GM19351 (cell line): Measurements from ENCODE around the gene PYROXD2.

Source experiments
- ATAC-seq: cut with Tn5 transposase; IDR thresholded peaks from one replicate; pipeline ENCODE4 v1.9.1; 2021; ENCODE audit warnings: mild to moderate bottlenecking, moderate library complexity; ENCODE audit not compliant: unreplicated experiment

The PYROXD2 gene

DNA sequence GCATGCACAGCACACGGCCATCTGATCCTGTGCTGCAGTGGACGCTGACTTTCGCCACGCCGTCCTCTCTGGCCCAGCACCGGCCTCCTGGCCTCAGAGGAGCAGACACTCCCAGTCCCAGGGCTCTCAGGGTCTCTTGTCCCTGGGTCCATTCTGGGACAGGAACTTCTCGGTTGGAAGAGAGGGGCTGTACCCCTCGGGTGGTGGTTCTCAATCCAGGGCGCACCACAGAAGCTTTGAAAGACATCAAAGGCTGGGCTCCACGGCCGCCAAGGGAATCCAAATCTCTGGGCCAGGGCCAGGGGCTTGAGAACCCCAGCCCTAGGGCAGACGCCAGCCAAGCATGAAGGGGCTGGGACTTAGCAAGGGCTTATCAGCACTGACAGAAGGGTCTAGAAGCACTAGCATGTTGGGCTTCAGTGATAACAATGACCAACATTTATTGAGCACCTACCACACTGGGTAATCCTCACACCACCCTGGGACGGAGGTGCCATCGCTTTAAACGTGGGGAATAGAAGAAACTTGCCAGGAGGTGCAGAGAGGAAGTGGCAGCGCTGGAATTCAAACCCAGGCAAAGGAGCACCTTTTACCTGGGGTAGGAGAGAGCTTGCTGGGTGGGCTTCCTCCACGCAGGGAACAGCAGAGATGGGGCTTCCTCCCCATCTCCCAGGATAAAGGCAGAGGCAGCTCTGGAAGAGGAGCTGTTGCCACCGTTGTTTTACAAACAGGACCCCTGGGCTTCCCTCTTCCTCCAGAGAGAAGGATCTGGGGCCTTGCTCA lies 1.8 kb upstream of the PYROXD2 start:
- ATAC-seq = no peak

DNA sequence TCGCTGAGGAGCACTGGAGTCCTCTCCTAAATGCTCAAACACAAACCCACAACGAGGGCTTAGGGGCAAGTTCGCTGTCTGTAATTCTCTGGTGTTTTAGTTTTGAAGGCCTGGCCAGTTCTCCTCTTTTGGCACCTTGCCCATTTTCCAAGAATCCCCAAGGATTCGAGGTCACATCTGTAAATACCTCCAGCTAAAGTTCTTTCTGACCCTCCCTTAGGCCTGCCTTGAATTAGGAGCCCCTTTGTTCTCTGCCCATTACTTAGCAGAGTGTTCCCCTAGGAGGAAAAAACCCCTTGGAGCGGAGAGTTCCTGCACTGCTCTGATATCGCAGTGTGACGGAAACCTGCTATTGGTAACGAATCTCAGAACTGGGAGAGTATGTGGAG lies 743 bp upstream of the PYROXD2 start:
- ATAC-seq = no peak

DNA sequence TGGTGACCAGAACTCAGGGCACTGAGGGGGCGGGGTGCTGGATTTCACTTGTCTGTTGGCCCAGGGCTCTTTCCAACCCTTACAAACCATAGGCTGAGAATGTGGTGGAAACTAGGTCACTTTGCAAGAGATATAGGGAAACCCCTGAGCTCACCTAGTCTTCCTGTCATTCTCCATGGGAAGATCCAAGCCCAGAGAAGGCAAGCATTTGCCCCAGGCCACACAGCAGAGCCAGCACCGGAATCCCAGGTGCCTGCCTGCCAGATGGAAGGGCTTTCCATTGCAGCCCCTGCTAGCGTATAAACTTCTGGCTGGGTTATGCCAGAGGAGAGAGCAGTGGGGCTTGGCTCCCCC lies 427 bp downstream of the PYROXD2 start:
- ATAC-seq = no peak

DNA sequence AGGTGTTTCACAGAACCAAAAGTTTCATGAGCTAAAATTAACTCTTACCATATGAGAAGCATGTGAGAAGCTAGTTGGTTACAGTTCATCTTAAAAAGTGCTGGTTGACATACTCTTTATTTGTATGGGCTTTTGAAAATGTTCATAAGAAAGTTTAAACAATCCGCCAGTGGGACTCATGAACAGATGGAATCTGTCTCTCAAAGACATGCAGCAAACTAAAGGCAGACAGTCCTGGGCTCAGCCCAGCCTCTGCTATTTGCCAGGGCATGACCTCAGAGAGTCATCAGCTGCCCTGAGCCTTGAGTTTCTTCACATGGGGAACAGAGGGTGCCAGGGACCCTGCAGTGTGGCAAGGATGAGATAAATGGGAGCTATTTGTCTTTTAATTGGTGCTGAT lies 3.2 kb downstream of the PYROXD2 start:
- no peak for ATAC-seq

DNA sequence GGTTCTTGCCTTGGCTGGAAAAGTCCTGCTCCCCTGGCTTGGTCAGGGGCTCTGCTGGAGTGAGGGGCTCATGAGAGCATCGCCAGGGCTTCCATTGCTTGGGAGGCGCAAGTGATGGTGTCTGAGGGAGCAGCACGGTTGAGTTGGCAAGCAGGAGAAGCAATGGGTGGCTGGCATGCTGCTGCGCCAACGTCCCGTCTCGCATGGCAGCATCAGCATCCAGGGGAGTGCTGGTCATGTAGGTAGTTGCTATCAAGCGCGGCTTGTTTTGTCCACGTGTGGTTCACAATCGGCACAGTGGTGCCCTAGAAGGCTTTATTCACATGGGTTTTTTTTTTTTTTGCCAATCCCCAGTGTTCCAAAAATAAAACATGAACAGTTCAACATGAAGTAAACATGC lies 3.8 kb downstream of the PYROXD2 start:
- ATAC-seq = no peak

DNA sequence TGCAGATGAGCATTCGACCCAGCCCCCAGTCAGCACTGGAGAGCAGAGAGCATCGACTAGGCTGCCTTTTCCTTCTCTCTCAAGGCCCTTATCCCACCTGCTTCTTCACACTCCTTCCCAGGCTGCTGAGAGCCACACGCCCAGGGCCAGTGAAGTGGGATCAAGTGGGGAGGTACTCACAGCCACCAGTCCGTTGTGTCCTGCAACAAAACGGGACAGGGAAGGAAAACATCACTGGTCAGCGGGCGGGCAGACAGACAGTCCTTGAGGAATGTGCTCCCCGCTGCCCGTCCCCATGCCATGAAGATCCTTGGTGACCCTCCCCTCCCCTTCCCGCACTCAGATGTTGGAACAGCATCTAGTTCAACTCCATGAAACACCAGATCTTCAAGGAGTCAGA lies 4.2 kb downstream of the PYROXD2 start:
- ATAC-seq = no peak

DNA sequence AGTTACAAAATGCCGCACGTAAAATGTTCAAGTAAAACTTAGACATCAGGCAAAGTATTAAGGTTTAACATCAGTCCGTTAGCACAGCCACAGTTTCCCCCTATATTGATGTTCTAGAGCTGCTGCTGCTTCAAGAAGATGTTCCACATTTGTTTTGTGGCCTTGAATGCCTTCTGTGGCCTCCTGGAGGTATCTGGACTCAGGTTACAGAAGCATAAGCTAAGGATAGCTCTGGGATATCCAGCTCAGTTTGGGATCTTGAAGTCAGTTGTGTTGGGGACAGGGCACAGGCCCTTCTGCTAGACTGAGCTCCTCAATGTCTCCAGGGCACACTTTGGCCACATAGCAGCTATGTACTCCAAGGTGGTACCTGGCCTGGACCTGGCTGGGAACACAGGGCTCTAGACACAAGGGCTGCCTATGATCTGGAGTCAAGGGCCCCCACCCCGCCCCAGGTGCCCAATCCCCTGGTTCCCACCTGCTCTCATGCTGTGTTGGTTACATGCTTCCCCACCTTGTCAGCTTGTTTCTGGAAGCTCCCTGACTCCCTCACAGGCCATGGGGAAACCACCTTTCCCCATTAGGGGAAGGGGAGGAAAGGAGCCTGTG lies 4.7 kb downstream of the PYROXD2 start:
- no peak for ATAC-seq

DNA sequence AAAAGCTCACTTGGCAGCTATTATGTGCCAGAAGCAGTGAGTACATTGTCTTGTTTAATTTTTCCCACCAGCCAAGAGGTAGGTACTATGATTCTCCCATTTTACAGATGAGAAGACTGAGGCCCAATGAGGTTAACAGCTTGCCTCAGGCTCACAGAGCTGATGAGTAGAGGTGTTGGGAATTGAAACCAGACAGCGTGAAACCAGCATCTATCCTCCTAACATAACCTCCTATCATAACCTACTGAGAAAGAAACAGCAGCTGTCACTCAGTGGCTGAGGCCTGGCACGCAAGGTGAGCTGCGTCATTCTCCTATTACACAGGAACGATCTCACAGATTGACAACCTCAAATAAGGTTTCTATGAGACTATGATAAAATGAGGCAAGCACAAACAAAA lies 6.2 kb downstream of the PYROXD2 start:
- no peak for ATAC-seq

DNA sequence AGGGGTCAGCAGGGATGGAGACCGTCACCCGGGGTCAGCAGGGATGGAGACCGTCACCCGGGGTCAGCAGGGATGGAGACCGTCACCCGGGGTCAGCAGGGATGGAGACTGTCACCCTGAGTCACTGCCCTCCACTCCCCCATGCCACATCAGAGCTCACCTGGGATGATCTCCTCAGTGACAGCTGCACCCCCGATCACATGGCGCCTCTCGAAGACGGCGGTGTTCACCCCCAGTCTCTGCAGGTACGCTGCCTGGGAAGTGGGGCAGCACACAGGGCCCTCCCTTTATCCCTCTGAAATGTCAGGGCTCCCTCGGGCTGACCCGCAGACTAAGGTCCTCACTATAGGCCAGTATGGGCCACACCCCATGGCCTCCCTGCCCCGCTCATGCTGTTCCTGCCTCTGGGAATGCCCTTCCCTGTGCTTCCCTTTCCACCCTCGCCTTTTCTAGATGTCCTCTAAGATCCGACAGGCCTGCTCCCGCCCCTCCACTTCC lies 7.2 kb downstream of the PYROXD2 start:
- no peak for ATAC-seq

DNA sequence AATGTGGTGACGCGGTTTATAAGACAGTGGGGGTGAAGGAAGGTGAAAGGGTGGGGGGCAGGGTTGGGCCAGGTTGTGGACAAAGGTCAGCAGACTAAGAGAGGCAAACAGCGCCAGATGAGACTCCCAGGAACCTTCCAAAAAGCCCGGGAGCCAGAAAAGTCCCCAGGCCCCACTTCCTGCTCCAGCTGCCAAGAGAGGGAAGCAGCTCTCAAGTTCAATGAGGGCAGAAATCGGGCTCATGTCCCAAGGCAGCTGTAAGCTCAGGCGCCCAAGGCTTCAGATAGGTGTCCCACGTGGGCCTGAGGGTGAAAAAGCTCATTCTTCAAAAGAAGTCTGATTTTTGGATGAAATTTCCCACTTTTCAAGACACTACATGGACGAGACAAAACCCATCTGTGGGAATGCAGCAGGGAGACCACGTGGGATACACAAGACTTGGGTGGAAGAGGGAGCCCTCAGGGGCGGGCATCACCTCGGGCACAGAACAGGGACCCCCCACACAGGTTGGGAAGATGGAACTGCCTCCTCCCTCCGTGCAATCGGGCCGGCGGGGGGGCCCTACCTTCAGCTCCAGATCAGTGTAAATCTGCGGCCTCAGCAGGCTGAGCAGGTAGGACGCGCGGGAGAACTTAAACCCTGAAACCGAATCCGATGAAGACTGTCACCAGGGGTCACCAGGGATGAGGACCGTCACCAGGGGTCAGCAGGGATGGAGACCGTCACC lies 7.8 kb downstream of the PYROXD2 start:
- no peak for ATAC-seq

DNA sequence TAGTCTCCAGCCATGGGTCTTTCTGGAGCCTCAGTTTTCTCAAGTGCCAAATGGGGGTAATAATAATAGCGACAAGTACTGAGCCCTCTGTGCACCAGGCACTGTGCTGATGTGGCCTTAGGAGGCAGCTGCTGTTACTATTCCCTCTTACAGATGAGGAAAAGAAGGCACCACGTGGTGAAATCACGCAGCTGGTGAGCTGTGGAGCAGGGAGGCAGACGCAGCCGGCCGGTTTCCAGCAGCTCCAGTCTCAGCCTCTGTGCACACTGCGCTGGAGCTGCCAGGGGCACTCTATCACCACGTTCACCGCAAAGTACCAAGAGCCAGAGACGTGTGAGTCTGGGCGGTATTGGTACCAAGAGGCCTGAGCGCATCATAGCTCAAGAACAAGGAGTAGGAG lies 9.6 kb downstream of the PYROXD2 start:
- no peak for ATAC-seq

DNA sequence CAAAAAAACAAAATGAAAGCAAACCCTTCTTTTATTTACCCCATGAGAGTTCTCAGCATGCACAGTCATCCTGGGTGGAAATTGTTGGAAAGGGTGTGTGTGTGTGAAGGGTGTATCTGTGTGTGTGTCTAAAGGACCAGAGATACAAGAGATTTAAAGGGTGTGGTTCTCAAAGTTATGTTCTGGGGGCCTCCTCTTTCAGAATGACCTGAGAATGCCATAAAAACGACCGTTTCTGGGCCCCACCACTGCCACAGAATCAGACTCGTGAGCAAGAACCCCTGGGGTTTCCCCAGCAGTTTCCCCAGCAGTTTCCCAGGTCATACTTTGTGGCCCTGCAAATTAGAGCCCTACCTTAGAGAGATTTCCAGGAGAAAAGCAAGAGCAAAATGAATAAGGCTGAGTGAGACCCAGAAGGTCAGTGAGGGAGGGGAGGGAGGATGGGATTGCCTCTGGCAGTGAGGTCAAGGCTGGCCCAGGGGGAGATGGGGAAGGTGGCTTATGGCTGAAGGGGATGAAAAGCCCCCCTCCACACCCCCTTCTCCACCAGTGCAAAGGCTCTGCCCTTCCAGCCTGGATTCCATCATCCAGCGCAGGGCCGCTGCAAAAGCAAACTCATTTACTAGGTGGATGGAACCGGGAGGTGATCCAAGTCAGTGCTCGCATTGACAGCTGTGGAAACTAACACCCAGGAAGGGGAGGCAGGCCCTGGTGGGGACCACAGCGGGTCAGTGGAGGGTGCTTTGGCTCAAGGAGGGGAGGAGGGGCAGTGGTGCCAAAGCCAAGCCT lies 10.2 kb downstream of the PYROXD2 start:
- peak; percentile 73 for ATAC-seq

DNA sequence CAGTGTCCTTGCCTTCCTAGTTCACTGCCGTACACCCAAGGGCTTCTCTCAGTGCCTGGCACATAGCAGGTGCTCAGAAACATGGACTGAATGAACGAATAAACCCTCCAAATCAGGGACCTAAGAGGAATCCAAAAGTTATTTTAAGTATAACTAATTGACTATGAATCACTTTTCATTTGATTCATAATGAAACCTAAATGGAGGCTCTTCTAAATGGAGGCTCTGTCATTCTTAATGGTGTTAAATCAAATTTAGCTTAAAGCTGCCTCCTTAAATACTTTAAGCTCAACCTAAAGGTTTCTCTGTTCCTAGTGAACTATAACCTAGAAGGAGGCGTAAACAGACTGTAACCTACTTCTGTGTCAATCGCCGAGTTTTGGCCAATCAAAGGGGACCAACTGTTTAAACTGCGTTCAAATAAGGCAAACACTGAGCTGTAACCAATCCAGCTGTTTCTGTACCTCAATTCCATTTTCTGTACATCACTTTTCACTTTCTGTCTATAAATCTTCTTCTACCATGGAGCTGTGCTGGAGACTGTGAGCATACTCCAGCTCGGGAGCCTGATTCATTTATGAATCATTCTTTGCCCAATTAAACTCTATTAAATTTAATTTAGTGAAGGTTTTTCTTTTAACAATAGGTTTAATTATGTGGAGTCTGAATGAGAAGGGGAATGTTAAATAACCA lies 11.0 kb downstream of the PYROXD2 start:
- ATAC-seq = no peak

DNA sequence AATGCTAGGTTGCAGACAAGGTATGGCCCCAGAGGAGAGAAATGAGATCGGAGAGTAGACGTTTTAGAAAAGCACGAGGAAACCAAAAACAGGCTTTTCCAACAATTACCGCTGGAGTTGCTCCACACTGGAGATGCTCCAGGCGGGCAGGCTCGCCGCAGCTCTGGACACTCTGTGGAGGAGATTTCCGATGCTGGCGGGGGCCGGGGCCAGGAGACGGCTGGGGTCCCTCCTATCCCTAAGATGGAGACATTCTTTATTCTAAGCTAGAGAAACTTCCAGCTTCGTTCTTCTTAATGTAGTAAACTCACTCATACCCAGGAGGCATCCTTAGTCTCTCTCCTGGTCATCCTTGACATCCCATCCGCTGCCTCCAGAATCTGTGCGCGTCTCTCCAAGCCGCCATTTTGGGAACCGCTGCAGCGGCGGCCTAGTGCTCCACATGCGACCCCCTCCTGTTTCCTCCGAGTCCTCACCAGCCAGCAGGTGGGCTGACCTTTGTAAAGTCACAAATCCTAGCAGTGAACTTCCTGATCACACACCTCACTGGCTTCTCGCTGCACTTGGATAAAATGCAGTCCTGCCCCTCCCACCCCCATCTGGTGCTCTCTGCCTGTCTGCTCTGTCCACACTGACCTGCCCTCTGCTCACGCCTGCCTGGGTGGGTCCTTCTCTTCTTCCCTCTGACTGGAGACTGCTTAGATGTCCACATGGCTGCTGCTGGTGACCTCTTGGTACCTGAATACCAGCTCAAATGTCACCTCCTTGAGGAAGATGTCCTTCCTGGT lies 11.9 kb downstream of the PYROXD2 start:
- ATAC-seq = no peak

DNA sequence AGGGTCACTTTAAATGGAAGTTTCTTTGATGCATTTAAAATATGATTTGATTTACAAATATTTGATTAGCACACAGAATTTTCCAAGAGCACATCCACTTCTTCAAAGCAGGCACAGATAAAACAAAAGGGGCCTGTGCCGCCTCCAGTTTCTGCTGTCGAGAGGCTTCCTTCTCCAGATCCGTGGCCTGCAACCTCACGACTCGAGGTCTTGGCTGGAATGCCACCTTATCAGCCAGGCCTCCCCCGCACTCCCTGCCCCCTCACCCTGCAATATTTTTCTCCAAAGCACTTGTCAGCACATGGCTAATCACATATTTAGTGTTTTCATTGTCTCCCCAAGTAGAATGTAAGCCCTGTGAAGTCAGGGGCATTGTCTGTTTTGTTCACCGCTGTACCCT lies 12.5 kb downstream of the PYROXD2 start:
- no peak for ATAC-seq

DNA sequence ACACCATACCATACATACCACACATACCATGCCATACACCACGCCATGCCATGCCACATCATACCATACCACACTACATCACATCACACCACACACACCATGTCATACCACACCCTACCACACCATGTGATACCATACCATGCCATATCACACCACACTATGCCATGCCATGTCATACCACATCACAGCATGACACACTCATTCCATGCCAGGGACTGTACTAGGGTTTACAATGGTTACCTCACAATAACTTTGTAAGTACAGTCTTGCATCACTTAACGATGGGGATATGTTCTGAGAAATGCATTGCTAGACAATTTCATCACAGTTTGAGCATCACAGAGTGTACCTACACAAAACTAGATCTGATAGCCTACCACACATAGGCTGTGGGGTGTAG lies 14.5 kb downstream of the PYROXD2 start:
- no peak for ATAC-seq

DNA sequence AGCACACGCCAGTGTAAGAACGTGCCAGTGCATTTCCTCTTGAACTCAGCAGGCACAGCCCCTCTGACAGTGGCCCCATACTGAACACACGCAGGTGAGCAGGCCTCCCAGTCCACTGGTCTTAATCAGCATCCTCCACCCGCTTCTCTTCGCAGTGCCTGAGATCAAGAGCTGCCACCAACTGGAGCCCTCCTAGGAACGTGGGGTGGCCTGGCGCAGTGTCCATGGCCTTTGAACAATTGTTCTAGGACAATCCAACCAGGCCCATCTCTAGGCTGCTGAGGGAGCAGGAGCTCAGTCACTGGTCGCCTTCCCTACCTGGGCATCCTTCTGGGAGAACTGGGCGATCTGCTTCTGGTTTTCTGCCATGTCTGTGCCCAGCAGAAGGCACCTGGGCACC lies 15.2 kb downstream of the PYROXD2 start:
- ATAC-seq = no peak

DNA sequence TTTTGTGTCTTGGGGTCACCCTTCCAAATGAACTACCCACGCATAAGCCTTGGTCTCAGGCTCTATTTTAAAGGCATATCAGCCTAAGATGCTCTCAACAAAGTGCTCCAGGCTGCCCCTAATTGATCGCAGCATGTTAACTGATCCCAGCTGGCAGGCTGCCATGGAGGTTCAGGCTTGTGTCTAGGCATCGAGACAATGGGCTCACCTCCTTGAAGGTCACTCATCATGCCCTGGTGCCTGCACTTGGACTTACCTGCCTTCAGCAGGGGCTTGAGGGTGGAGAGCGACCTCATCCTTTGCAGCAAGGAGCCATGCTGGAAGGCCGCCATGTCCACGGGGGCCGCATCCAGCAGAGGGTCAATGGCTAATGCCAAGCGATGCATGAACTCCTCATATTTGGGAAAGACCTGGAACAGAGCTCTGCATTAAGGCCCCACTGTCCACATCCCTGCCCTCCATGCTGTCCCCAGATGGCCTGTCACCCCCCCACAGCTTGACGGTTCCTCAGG lies 17.8 kb downstream of the PYROXD2 start:
- no peak for ATAC-seq
